ENCODE measurements around the gene MIOX.

Gene MIOX

DNA sequence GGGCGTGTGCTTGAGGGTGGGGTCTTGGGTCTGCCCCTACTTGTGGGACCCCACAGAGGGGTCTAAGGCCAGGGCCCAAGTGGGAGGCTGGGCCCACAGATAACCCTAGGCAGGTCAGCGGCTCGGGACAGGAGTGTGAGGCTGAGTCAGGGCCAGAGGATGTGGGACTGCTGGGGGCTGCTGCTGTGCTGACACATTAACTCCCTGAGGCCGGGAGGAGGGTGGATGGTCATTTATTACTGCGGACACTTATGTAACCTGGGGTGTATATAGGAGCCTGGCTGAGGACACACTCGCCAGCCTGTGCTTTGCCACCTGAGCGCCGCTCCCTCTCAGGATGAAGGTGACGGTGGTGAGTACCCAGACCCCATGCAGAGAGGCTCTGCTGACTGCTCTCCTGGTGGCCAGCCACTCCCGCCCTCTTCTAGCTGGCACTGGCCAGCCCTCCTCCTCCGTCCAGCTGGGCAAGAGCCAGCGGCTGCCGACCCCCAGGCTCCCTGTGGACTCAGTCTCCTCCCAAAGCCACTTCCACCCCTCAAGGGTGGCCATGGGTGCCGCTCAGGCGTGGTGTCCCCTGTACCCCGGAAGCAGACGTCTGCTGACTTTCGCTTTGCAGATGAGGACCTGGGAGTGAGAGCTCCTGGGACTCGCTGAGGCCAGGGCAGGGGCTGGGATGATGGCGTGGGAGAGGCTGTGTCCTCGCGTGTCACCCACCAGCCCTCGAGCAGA, at the start of gene MIOX:
TSS of gene MIOX (plus strand) at position 299 of the 729 bp plus-strand sequence. CDS start at position 338, 39 bp downstream.
- no peak for DNase-seq

- no peak for DNase-seq
Observed at GRCh38 chr22:50437511-50438304, 49.0 kb upstream of the MIOX start.

DNA sequence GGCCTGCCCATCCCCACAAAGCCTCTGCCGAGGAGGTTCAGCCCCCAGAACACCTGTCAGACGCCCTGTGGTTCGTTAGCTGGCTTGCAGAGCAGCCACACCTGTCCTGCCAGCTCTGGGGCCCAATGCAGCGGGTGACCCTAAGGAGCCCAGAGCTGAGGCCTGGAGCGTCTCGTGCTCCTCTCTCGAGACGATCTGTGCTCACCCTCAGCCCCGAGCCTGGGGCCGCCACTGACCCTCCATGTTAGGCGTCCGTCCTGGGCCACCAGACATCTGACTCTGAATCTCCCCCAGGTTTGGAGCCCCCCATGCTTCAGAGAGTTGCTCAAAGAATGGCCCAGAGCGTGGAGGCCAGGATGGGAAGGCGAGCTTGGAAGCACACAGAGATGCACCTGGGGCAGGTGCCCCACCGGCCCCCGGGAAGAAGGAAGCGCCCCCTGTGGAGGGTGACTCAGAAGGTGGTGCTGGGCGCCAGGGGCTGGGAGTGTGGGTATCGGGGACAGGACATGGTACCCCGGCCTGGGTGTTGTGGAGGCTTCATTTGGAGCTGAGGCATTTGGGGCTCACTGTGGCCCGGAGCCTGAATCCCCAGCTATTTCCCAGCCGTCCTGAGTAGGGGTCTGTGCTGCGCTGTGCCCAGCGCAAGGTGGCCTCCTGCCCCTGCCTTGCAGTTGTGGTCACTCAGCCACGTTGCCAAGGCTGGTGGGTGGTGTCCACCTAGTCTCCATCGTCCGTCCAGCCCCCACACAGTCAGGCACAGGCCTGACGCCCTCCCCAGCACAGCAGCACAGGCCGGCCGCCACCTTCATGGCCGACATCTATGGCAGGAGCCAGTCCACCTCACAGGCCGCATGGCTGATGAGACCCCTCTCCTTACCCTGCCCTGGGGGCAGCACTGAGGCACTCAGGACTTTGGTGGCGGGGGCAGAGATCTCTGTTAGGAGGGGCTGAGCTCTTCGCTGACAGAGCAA, 48.1 kb upstream of the MIOX start:
- DNase-seq: no peak

DNA sequence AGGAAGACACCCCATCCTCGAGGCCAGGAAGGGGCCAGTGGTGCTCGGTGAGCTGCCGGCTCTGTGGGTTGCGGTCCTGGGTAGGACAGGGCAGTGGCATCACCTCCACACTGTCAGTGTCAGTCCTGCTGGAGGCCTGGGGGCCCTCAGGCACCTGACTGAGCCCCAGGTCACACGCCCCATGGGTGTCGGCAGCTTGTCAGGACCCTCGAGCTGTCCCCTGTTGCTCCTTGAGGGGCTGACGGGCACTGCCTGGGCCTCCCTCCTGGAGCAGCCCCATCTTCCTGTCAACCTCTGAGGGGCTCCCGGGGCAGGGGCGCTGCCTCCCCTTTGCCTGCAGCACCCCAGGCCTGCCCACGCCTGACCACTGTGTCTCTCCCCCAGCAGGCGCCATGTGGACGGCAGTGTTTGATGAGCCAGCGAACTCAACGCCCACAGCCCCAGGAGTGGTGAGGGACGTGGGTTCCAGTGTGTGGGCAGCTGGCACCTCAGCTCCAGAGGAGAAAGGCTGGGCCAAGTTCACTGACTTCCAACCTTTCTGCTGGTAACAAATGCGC, 47.3 kb upstream of the MIOX start:
- DNase-seq: no peak

GRCh38 chr22:50439871-50440331, 46.8 kb upstream of the MIOX start:
- DNase-seq: no peak

DNA sequence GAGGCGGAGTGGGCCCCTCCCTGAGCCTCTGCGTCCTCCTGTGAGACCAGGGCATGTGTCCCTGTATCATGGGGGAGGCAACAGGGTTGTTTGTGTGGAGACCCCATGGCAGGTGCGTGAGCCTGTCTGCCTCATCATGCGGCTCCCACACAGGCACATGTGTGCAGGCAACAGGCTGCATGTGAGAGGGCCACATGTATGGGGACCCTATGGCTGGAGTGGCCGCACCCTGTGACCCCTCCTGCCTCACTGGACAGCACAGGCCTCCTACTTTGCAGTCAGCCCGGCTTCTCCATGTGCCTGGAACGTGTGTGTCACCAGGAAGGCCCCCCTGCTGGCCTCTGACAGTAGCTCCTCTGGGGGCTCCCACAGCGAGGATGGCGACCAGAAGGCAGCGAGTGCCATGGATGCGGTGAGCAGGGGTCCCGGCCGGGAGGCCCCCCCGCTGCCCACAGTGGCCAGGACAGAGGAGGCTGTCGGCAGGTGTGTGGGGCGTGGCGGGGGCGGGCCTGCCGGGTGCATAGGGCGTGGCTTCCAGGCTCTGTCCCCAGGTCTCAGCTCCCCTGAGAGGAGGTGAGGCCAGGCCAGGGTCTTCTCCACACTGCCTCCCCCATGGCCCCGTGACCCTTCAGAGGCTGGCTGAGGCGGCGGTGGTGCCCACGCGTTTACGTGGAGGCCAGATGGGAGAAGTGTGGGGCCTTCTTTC, 46.0 kb upstream of the MIOX start:
- DNase-seq: no peak

DNA sequence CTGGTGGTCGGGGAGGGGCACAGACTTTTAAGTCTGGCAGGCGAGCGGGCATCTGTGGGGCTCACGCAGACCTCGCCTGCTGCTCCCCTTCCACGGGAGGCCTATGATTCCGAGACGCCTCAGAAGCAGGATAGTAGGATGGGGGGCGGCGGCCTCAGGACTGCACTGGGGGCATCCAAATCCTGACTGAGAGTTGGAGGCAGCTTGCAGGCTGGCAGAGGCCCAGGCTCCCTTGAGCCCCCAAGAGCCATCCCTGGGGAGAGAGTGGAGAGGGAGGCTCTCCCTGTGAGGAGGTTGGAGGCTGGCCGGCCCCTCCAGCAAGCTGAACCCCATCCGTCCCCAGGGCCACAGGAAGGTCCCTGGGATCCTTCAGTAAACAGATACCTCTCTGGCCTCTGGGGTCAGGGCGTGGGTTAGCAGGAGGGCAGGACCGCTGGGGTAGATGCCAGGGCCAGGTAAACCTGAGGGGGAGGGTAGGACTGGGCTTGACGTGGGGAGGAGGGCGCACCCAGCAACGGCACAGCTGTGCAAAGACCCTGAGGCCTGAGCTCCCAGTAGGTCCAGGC, 45.1 kb upstream of the MIOX start:
- no peak for DNase-seq

DNA sequence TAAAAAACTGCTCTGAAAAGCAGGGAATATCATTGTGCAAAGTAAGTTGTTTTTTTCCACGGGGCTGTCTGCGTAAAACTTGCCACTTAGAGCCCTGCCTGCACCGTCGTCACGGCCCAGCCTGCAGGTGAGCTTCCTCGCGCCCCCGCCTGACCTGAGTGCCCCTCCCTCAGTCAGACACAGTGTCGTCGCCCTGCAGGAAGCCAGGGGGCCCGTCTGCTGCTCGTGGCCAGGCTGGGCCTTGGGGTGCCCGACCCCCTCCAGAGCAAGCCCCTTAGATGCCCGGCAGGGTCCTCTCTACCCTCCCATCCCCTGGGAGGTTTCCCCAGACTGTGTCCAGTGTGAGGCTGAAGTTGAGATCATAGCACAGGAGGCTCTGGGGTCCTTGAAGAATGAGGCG, 43.5 kb upstream of the MIOX start:
- DNase-seq: no peak

DNA sequence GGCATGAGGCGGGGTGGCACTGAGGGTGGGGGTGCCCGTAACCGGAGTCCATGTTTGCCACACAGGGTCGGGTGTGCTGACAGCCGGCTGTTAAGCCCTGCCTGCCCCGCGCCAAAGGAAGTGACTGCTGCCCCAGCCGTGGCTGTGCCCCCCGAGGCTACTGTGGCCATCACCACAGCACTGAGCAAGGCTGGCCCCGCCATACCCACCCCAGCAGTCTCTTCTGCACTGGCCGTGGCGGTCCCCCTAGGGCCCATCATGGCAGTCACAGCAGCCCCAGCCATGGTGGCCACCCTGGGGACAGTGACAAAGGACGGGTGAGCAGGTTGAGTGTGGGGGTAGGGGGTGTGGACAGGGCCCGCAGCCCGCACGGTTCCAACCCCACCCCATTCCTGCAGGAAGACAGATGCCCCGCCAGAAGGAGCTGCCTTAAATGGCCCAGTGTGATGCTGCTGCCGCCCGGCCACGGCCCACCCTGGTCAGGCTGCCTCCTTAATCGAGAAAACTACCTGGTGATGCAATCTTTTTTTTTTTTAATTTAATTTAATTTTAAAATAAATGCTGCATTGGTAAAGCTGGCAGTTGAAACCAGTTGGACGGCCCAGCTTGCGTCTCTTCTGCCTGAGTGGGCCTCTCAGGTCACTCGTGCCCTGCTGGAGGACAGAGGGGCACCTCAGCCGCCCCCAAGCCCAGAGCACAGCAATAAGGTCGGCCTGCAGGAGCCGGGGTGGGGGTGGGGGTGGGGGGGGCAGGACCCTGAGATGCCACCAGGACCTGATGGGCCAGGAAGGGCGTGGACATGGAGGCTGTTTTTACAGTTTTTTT, 42.6 kb upstream of the MIOX start:
- DNase-seq: no peak

GRCh38 chr22:50444663-50445062, 42.0 kb upstream of the MIOX start:
- DNase-seq: no peak

DNA sequence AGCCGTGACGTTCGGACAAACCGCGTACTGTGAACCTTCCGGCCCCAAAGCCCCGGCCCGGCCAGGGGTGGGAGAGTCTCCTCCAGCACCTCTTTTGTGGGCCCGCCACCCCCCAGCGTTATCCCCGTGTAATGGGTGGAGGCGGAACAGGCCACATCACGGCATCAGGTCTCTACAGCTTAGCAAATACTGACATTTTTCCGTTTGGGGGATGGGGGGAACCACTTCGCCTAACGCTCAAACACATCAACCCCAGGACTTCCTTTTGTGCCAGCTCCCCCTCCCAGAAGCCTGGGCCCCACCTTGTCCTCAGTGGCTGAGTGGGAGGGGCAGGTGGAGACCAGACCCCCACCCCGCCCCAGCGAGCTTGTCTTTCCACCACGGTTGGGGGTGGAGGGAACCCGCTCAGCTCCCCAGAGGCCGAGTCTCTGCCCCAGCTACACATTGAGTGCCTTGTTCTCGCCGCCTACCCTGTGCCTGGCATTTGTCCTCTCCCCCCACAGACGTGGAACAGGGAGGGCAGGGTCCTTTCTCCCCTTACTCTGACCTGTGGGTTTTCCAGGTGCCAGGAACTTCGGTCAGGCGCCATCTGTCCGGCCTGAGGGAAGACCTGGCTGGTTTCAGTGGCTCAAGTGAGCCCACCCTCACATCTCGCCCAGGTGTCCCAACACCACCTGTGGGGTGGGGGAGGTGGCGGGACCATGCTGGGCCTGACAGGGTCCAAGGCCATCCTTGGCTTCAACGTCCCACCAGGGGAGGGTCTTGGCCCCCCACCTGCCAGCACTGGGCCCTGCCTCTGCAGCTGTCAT, 41.4 kb upstream of the MIOX start:
- DNase-seq: no peak

DNA sequence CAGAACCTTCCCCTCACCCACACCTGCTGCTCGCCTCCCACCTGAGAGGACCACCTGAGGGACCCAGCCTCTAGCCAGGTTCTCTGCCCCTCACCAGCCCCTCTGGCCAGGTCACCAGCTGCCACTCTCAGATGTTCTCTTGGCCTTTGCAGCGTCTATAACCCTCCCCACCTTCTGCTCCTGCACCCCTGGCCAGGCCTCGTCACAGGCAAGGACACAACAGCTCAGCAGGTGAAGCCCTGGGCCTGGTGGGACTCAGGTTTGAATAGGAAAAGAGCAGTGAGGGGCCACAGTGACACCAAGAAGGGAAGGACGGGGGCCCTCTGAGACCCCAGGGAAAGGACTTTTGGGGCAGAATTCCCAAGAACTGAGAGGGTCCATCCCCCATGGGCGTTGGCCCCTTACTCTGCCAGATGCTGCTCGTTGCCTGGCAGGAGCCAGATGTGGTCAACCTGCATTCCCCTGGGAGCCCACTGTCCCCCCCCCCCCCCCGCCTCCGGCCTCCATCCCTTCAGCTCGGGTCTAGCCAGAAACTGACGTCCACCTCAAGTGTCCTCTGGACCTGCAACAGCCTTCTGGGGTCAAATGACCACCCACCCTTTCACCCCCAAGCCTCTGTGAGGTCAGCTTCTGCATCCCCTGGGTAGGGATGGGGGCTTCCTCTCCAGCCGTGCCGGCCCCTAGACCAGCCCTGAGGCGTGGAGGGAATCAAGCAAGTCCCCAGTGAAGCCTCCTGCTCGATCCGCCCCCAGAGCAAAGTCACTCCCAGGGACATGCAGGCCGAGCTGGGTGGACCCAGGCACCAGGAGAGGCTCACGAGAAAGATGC, 40.6 kb upstream of the MIOX start:
- DNase-seq: no peak

- DNase-seq: no peak
Observed at GRCh38 chr22:50446708-50447575, 39.7 kb upstream of the MIOX start.

DNA sequence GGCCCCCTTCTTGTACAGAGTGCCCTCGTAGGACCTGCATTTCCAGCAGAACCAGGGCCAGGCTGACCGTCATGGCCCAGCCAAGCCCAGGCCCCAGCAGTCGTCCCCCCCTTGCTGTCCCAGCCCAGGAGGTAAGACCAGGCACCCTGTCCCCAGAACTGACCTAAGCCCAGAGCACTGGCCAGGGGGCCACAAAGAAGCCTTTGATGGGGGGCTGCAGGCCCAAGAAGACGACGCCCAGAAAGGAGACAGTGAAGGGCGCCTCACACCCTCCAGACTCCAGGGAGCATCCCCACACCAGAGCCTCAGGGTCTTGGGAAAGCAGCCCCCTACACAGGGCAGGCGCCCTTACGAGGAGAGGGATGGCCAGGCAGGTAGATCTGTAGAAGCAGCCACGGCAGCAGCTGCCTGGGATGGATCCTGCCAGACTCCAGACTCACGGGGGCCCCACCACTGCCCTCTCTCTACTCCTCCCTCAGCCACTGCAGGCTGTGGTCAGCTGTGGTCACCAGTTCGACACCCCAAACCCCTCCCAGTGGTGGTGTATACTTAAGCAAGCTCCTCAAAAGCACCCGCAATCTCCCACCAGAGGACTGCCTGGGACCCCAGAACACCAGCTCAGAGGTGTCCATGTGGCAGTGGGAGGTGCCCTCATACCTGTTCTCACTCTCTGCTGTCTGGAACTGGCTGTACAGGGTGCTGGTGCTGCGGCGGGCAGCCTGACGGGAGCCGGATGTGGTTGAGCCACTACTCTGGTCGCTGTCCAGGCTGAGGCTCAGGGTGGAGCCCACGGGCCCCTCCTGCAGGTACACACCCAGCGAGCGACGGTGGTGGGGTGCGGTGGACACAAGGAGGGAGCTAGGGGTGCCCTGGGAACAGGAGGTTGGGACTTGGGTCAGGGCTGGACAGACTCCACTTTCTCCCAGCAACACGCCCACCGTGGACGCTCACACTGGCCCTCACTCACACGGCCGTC, 38.8 kb upstream of the MIOX start:
- DNase-seq: no peak

- DNase-seq: no peak
Observed at GRCh38 chr22:50452649-50453048, 34.0 kb upstream of the MIOX start.

DNA sequence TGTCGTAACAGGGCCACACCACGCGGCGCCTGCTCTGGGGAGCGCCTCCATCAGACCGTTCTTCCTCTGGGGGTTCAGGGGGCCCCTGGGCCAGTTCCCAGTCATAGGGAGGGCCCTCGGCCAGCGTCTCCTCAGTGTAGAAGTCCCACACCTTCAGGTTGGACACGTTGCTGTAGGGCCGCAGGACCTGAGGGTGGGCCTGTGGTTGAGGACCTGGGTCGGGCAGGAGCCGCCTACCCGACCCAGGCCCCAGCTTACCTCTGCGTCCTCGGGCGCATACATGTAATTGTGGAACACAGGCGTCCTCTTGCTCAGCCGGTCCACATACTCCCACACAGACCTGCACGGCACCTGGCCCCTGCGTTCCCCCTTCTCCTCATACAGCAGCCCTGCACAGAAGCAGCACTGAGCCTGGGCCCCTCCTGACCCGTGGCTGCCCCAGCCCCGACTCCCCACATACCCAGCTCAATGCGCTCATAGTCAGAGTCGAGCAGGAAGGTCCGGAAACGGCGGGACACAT, 32.0 kb upstream of the MIOX start:
- no peak for DNase-seq

Measured in COR-L47 (cell line).